ENCODE measurements around the gene GSE1.

GSE1 gene

GRCh38 chr16:85612191-85612800 lies 826 bp upstream of the GSE1 start:
- H3K27me3 ChIP-seq (ENCODE audit: control insufficient read depth, insufficient read depth, low read length): no peaks in the 10 kb centered on the region
- H3K9me3 ChIP-seq (ENCODE audit: control insufficient read depth, low read length): no peaks in the 10 kb centered on the region
- H3K36me3 ChIP-seq (ENCODE audit: control insufficient read depth, insufficient read depth, low read length): no peaks in the 10 kb centered on the region
- H3K4me3 ChIP-seq (ENCODE audit: low read length): no peak overlapping the region
- H3K9ac ChIP-seq (ENCODE audit: low read length): peak overlapping the region; percentile 70
- H3K4me1 ChIP-seq (ENCODE audit: control insufficient read depth, insufficient read depth, low read length): peaks cover 47% of the 10 kb centered on the region

- Histone ChIP-seq H3K27me3 (ENCODE audit: control insufficient read depth, insufficient read depth, low read length) (no peaks in the 10 kb centered on the region), H3K4me3 (ENCODE audit: low read length) (no peak overlapping the region), H3K9ac (ENCODE audit: low read length) (peak overlapping the region; percentile 76), H3K4me1 (ENCODE audit: control insufficient read depth, insufficient read depth, low read length) (peaks cover 58% of the 10 kb centered on the region), H3K9me3 (ENCODE audit: control insufficient read depth, low read length) (no peaks in the 10 kb centered on the region), H3K36me3 (ENCODE audit: control insufficient read depth, insufficient read depth, low read length) (no peaks in the 10 kb centered on the region)
These were observed 649 bp downstream of the GSE1 start for GRCh38 chr16:85613604-85614337.

DNA sequence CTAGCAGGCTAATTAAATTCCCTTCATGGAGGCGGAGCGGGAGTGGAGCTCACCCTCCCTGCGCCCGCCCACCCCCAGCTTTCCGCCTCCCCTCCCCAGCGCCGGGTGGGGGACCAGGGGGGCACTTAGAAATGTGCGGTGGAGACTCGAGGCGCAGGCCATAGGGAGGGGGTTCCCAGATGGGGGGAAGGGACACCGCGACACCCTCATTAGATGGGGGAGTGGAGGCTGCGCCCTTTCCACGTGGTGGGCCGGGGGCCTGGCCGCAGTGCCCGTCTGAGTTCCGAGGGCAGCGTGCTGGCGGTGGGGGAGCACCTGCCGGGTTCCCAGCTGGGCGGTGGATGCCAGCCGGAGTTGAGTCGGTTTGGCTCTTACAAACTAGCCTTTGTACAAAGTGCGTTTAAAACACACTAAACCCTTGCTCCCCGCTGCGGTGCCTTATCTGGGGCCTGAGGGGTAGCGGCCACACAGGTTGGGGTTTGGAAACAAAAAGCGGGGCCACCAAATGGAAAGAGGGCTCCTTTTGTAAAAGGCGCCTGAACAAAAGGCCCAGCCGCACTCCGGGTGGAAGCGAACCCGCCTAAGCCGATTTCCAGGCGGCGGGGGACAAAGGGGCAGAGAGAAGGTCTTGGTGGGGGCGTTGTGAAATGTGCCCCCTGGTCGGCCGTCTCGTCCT lies 1.4 kb downstream of the GSE1 start:
- Histone ChIP-seq H3K36me3 (ENCODE audit: control insufficient read depth, insufficient read depth, low read length) (no peaks in the 10 kb centered on the region), H3K27me3 (ENCODE audit: control insufficient read depth, insufficient read depth, low read length) (no peaks in the 10 kb centered on the region), H3K9ac (ENCODE audit: low read length) (peak overlapping the region; percentile 69), H3K4me3 (ENCODE audit: low read length) (no peak overlapping the region), H3K4me1 (ENCODE audit: control insufficient read depth, insufficient read depth, low read length) (peaks cover 60% of the 10 kb centered on the region), H3K9me3 (ENCODE audit: control insufficient read depth, low read length) (no peaks in the 10 kb centered on the region)

GRCh38 chr16:85615014-85615851 lies 2.1 kb downstream of the GSE1 start:
- Histone ChIP-seq H3K9me3 (ENCODE audit: control insufficient read depth, low read length) (no peaks in the 10 kb centered on the region), H3K27me3 (ENCODE audit: control insufficient read depth, insufficient read depth, low read length) (no peaks in the 10 kb centered on the region), H3K36me3 (ENCODE audit: control insufficient read depth, insufficient read depth, low read length) (no peaks in the 10 kb centered on the region), H3K4me3 (ENCODE audit: low read length) (peak overlapping the region; percentile 46), H3K9ac (ENCODE audit: low read length) (peak overlapping the region; percentile 69), H3K4me1 (ENCODE audit: control insufficient read depth, insufficient read depth, low read length) (peaks cover 60% of the 10 kb centered on the region)

- H3K4me1 ChIP-seq (ENCODE audit: control insufficient read depth, insufficient read depth, low read length): peaks cover 61% of the 10 kb centered on the region
- H3K27me3 ChIP-seq (ENCODE audit: control insufficient read depth, insufficient read depth, low read length): no peaks in the 10 kb centered on the region
- H3K9me3 ChIP-seq (ENCODE audit: control insufficient read depth, low read length): no peaks in the 10 kb centered on the region
- H3K4me3 ChIP-seq (ENCODE audit: low read length): peak overlapping the region; percentile 46
- no peaks in the 10 kb centered on the region for H3K36me3 ChIP-seq (ENCODE audit: control insufficient read depth, insufficient read depth, low read length)
- H3K9ac ChIP-seq (ENCODE audit: low read length): peak overlapping the region; percentile 69
These were observed 2.9 kb downstream of the GSE1 start for GRCh38 chr16:85615852-85616606.

GRCh38 chr16:85616607-85617321 lies 3.6 kb downstream of the GSE1 start:
- Histone ChIP-seq H3K4me1 (ENCODE audit: control insufficient read depth, insufficient read depth, low read length) (peaks cover 68% of the 10 kb centered on the region), H3K9me3 (ENCODE audit: control insufficient read depth, low read length) (no peaks in the 10 kb centered on the region), H3K4me3 (ENCODE audit: low read length) (no peak overlapping the region), H3K9ac (ENCODE audit: low read length) (peak overlapping the region; percentile 69), H3K36me3 (ENCODE audit: control insufficient read depth, insufficient read depth, low read length) (no peaks in the 10 kb centered on the region), H3K27me3 (ENCODE audit: control insufficient read depth, insufficient read depth, low read length) (no peaks in the 10 kb centered on the region)

DNA sequence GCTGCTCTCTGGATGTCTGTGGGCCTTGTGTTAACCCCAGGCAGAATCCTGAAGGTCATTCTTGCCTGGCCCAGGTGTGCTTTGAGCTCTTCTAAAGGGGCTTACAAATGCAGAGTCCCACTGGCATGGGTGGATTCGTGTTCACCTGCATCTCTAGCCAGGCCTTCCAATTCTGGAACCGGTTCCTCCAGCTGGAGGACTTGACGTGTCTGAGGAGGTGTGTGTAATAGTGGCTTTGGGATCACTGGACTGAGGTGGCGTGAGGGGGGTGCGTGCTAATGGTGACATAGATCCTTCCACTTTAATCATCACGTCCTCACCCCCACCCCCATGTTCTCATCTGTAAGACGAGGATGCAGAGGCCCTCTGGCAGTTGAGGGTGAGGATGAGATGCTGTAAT lies 4.8 kb downstream of the GSE1 start:
- H3K27me3 ChIP-seq (ENCODE audit: control insufficient read depth, insufficient read depth, low read length): no peaks in the 10 kb centered on the region
- no peaks in the 10 kb centered on the region for H3K36me3 ChIP-seq (ENCODE audit: control insufficient read depth, insufficient read depth, low read length)
- peaks cover 73% of the 10 kb centered on the region for H3K4me1 ChIP-seq (ENCODE audit: control insufficient read depth, insufficient read depth, low read length)
- no peaks in the 10 kb centered on the region for H3K9me3 ChIP-seq (ENCODE audit: control insufficient read depth, low read length)
- H3K9ac ChIP-seq (ENCODE audit: low read length): no peak overlapping the region
- no peak overlapping the region for H3K4me3 ChIP-seq (ENCODE audit: low read length)

- no peaks in the 10 kb centered on the region for H3K9me3 ChIP-seq (ENCODE audit: control insufficient read depth, low read length)
- peaks cover 77% of the 10 kb centered on the region for H3K4me1 ChIP-seq (ENCODE audit: control insufficient read depth, insufficient read depth, low read length)
- no peak overlapping the region for H3K4me3 ChIP-seq (ENCODE audit: low read length)
- H3K9ac ChIP-seq (ENCODE audit: low read length): no peak overlapping the region
- H3K36me3 ChIP-seq (ENCODE audit: control insufficient read depth, insufficient read depth, low read length): no peaks in the 10 kb centered on the region
- no peaks in the 10 kb centered on the region for H3K27me3 ChIP-seq (ENCODE audit: control insufficient read depth, insufficient read depth, low read length)
These were observed 5.4 kb downstream of the GSE1 start for GRCh38 chr16:85618521-85618920.

DNA sequence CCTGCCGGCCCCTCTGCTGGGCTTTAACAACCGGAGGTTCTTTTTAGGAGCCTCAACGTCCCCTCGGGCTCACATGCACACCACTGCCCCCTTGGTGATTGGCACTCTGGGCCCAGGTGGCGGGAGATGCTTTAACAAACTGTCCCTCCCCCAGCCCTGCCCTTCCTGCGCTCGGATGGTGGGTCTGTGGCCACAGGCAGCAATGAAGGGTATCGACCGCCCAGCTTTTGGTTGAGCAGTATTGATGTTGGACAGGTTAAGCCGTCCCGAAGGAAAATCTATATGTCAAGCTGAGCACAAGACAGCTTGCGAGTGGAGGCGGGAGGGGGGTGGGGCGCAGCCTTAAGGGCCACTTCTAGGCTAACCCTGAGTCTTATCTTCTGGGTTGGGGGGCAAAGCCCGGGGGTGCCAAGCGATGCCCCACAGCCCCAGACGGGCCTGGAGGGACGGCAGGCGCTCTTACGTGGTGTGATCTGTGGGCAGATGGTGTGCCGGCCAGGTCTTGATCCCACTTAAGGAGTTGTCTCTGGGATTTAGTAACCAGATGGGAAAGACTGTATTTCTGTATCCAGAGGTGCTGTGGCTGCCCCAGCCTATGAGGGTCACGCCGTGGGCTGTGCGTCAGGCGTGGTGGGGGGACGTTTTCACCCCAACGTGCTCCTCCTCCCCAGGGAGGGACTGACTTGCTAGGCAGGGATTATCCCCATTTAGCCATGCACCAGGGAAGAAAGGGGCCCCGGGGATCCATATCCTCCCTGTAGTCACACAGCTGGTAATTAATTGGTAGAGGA lies 6.2 kb downstream of the GSE1 start:
- H3K9me3 ChIP-seq (ENCODE audit: control insufficient read depth, low read length): no peaks in the 10 kb centered on the region
- H3K4me1 ChIP-seq (ENCODE audit: control insufficient read depth, insufficient read depth, low read length): peaks cover 84% of the 10 kb centered on the region
- no peaks in the 10 kb centered on the region for H3K27me3 ChIP-seq (ENCODE audit: control insufficient read depth, insufficient read depth, low read length)
- no peak overlapping the region for H3K4me3 ChIP-seq (ENCODE audit: low read length)
- no peak overlapping the region for H3K9ac ChIP-seq (ENCODE audit: low read length)
- no peaks in the 10 kb centered on the region for H3K36me3 ChIP-seq (ENCODE audit: control insufficient read depth, insufficient read depth, low read length)

DNA sequence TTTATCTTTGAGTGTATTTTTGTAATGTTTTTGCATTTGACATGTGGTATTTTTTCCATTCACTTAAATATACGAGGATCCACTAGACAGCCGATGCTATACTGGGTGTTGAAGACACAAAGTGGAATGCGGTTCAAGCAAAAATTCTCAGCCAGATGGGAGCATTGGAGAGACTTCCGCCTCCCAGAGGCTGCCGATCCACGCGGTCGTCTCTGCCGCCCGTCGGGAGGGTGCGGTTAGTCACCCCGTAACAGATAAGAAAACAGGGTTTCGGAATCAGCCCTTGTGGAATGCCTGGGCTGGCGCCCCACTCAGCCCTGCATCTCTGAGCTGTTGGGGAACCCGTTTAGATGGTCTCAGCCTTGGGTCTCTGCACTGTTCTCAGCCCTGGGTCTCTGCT lies 7.3 kb downstream of the GSE1 start:
- peaks cover 91% of the 10 kb centered on the region for H3K4me1 ChIP-seq (ENCODE audit: control insufficient read depth, insufficient read depth, low read length)

More for the DNA sequence above, 7.3 kb downstream of the GSE1 start:
- Histone ChIP-seq H3K36me3 (ENCODE audit: control insufficient read depth, insufficient read depth, low read length) (no peaks in the 10 kb centered on the region), H3K27me3 (ENCODE audit: control insufficient read depth, insufficient read depth, low read length) (no peaks in the 10 kb centered on the region), H3K9me3 (ENCODE audit: control insufficient read depth, low read length) (no peaks in the 10 kb centered on the region), H3K4me3 (ENCODE audit: low read length) (no peak overlapping the region), H3K9ac (ENCODE audit: low read length) (peak overlapping the region; percentile 28)
